DMS114 treated with DMSO at 0.1 percent for 48 hours (cell line): Measurements from ENCODE around the gene LRRK1.

Source experiments
- DNase-seq: peaks from one replicate; lab custom pipeline; 2025; ENCODE audit not compliant: unreplicated experiment; lab: John Stamatoyannopoulos, UW

LRRK1 gene

GRCh38 chr15:100932676-100933348 is 13.7 kb downstream of the LRRK1 start:
- no peak for DNase-seq

GRCh38 chr15:100934166-100934565 is 15.0 kb downstream of the LRRK1 start:
- DNase-seq = no peak

GRCh38 chr15:100934726-100935125 is 15.6 kb downstream of the LRRK1 start:
- DNase-seq = no peak

GRCh38 chr15:100937171-100937570 is 18.0 kb downstream of the LRRK1 start:
- no peak for DNase-seq

- DNase-seq = no peak
These were observed 20.6 kb downstream of the LRRK1 start for GRCh38 chr15:100939791-100940190.

GRCh38 chr15:100940767-100941379 is 21.7 kb downstream of the LRRK1 start:
- DNase-seq = no peak

- DNase-seq = no peak
These were observed 22.4 kb downstream of the LRRK1 start for GRCh38 chr15:100941536-100941935.

GRCh38 chr15:100942656-100943425 is 23.7 kb downstream of the LRRK1 start:
- DNase-seq = no peak

- DNase-seq = no peak
These were observed 25.2 kb downstream of the LRRK1 start for GRCh38 chr15:100944244-100944895.

- DNase-seq = no peak
These were observed 25.8 kb downstream of the LRRK1 start for GRCh38 chr15:100944986-100945385.

GRCh38 chr15:100947760-100948429 is 28.7 kb downstream of the LRRK1 start:
- DNase-seq = no peak

GRCh38 chr15:100948430-100948762 is 29.2 kb downstream of the LRRK1 start:
- no peak for DNase-seq

GRCh38 chr15:100949691-100950090 is 30.5 kb downstream of the LRRK1 start:
- no peak for DNase-seq

- no peak for DNase-seq
These were observed 32.8 kb downstream of the LRRK1 start for GRCh38 chr15:100951965-100952364.

GRCh38 chr15:100952566-100952965 is 33.4 kb downstream of the LRRK1 start:
- no peak for DNase-seq

GRCh38 chr15:100958326-100959065 is 39.3 kb downstream of the LRRK1 start:
- no peak for DNase-seq

- DNase-seq = no peak
These were observed 40.2 kb downstream of the LRRK1 start for GRCh38 chr15:100959066-100960050.

- no peak for DNase-seq
These were observed 47.8 kb downstream of the LRRK1 start for GRCh38 chr15:100966997-100967396.
